A549 (cell line): ENCODE results near the gene CYP4B1.

Experiments
- CEBPB ChIP-seq, 2 experiments: fragments of >200 bp in 1 of 2; sonication (Bioruptor Twin) in 1 of 2; formaldehyde crosslinking in 1 of 2; IDR thresholded peaks; 2 replicates each; pipeline ENCODE4 v1.6.1; 2012 to 2016
- CTCF ChIP-seq: fragments of >200 bp; sonication (Bioruptor Twin); formaldehyde crosslinking; IDR thresholded peaks from 3 replicates; pipeline ENCODE4 v1.5.1; 2016
- EP300 ChIP-seq, 2 experiments: fragments of >200 bp; sonication (Bioruptor Twin); formaldehyde crosslinking; IDR thresholded peaks; 2 replicates in 1 of 2; 3 replicates in 1 of 2; pipeline ENCODE4 v1.6.1; 2016 to 2017
- GATA3 ChIP-seq: IDR thresholded peaks from 2 replicates; pipeline ENCODE4 v1.6.1; 2012; ENCODE audit warnings: borderline replicate concordance
- HEYL ChIP-seq: fragments of 250-450 bp; sonication (Bioruptor Pico); IDR thresholded peaks from 2 replicates; pipeline ENCODE4 v1.8.0; 2021; ENCODE audit warnings: mild to moderate bottlenecking, moderate library complexity
- MAZ ChIP-seq: fragments of 150-350 bp; IDR thresholded peaks from 2 replicates; pipeline ENCODE4 v1.6.1; 2014; ENCODE audit warnings: antibody characterized with exemption, low read depth, low read length, borderline replicate concordance
- NR3C1 ChIP-seq: fragments of >200 bp; sonication (Bioruptor Twin); formaldehyde crosslinking; IDR thresholded peaks from 3 replicates; pipeline ENCODE4 v1.6.1; 2017
- SMC3 ChIP-seq: fragments of >200 bp; sonication (Bioruptor Twin); formaldehyde crosslinking; IDR thresholded peaks from 3 replicates; pipeline ENCODE4 v1.6.1; 2018; ENCODE audit warnings: inconsistent platforms
- ZSCAN20 ChIP-seq: fragments of 250-450 bp; sonication (Bioruptor Pico); IDR thresholded peaks from 2 replicates; pipeline ENCODE4 v1.8.0; 2022; ENCODE audit warnings: mild to moderate bottlenecking, moderate library complexity

GRCh38 chr1:46809904-46810303 lies 11.1 kb downstream of the CYP4B1 start:
- TF ChIP-seq CTCF = no peak
- no peak for TF ChIP-seq MAZ
- TF ChIP-seq CEBPB (IDR thresholded peaks at IDR 0.05) = no peak
- no peak for TF ChIP-seq GATA3
- TF ChIP-seq EP300 (IDR thresholded peaks at IDR 0.05) = no peak
- no peak for TF ChIP-seq SMC3
- TF ChIP-seq NR3C1 = no peak
- TF ChIP-seq HEYL (CRISPR knock-in tag) = no peak
- TF ChIP-seq ZSCAN20 = no peak
